GM19240 (cell line): ENCODE results near the gene HYDIN.
"Not testable (repeated sequence)": the region's sequence is repeated elsewhere in the genome, so short reads cannot be mapped to it uniquely, and the experiment has no call there.

Source experiments
- DNase-seq: peaks from one replicate; pipeline ENCODE4 v3.0.0; 2011; ENCODE audit warnings: low spot score; ENCODE audit not compliant: insufficient read length

The HYDIN gene

DNA sequence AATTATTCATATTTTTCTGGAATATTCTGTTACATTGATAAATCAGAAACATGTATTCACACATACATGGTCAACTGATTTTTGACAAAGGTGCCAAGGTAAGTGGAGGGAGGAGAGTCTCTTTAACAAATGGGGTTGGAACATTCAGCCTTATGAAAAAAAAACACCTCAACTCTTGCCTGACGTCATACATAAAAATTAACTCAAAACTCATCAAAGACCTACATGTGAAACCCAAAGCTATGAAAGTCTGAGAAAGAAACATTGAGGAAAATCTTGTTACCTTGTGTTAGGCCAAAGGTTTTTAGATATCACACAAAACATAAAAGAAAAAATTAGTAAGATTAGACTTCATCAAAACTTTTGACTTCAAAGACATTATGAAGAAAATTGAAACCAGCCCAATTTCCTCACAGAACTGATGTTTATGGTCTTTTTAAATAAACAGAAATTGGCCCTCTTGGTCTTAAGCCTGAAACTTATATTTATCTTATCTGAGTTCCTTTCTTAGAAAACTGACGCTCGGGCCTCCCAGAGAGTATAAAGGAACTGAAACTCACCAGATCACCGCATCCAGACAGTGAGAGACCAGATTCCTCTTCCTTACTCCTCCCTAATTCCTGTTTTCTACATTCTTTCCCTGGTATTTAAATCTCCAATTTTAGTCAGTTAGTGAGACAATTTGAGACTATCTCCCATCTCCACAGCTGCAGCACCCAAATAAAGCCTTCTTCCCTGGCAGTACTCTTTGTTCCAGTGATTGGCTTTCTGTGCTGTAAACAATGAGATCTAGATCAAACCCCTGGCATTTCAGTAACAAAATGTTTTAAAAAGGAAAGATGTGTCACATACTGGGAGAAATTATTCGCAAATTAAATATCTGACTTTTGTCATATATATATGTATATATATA lies 4.0 kb downstream of the HYDIN start:
- DNase-seq, result no peak

DNA sequence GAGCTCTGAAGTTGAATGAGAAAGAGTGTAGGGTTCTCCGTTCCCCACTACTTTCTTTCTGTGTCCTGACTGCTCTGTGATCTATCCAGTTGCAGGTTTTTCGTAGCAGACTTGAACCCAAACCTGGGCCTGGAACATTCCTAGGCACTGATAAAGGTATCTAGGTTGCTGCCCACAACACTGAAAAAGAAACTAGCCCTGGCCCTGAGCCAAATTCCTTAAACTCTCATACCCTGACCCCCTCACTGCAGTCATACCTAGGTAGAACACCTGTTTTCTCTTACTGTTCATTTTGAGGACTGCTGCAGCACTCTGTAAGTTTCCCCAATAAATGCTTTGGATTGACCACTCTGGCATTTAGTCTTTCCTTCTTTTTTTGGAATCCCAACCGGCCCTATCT lies 5.4 kb downstream of the HYDIN start:
- DNase-seq, result no peak

DNA sequence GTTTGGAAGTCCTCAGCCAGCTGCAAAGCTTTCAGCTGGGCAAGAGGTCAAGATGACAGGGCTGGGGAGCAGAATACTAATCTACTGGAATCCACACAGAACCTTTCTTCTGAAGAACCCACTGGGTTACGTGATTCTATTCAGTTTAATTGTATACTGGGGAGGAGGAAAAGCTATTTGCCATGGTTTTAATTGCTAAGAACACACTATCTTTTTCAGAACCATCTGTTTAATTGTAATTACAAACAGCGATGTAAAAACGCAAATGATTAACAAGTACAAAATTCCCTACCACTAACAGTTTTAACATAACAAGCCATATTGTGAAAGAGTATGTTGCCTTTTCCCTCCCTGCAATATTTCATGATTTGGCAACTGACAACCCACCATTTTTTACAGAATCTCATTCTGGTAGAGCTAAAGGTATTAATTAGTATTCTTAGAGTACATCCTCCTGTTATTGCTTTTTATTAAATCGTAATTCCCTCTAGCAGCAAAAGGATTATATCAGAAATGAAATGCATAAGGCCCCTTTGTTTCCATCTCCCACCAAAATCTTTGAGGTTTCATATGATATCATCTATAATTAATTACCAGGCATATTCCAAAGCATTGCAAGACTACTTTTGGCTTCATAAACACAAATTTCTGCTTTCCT lies 12.1 kb downstream of the HYDIN start:
- no peak for DNase-seq

DNA sequence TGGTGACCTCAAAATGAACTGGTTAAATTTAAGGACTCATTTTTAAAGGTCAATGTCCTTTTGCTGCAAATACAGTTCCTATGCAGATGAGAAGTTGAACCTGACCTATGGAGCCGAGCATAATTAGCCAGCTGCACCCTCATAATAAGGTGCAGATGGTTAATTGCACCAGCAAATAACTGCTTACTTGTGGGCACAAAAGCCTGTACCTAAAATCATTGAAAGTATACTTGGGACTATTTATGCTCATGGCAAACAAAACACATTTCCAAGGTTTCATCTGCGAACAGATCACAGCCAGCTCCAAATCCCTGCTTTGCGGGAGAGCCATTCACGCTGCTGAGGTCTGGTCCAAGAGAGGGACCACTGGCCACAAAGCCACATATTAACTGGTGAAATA lies 13.0 kb downstream of the HYDIN start:
- no peak for DNase-seq

DNA sequence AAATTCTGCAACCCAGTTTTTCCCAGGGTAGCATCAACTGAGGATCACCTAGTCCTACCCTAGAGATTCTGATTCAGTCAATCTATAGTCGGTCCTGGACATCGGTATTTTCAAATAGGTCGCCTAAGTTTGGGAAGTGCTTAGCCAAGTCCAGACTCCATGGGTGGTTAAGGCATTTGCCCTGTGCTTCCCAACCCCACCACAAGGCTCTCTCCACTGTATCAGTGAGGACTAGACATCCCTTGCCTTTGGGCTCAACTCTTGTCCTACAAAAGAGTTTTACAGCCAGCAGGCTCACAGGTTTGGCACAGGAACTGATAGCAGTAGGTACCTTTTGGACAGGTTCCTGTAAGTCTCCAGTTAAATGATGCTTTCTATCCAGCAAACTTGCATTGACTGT lies 13.8 kb downstream of the HYDIN start:
- no peak for DNase-seq

- no peak for DNase-seq
Measured at GRCh38 chr16:71214746-71215381, 15.7 kb downstream of the HYDIN start.

DNA sequence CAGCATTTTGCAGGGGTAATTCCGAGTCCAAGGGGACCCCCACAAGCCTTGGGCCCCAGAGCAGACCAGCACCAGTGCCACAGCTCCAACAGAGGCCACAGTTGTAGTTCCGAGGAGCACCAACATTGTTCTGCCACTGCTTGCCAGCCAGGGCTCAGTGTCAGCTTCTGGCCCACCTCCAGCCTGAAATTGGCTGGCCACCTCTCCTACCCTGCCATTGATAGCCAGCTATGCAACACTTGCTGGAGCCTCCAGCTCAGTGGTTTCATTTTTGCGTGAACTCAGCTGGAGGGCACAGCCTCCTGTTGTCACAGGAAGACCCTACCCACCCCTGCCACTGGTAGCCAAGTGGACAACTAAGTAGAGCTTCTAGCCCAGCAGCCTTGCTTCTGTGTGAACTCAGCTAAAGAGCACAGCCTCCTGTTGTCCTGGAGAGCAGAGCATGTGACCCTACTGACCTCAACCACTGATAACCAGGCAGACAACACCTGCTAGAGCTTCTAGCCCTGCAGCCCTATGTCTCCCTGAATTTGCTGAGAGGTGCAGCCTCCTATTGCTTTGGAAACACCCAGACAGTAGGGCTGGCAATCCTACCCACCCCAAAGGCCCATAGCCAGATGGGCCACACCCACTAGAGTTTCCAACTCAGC lies 24.9 kb downstream of the HYDIN start:
- DNase-seq, result no peak

GRCh38 chr16:71203631-71204030 lies 26.9 kb downstream of the HYDIN start:
- DNase-seq, result no peak

GRCh38 chr16:71201556-71201955 lies 29.0 kb downstream of the HYDIN start:
- no peak for DNase-seq

- no peak for DNase-seq
Measured at GRCh38 chr16:71201054-71201453, 29.5 kb downstream of the HYDIN start.

DNA sequence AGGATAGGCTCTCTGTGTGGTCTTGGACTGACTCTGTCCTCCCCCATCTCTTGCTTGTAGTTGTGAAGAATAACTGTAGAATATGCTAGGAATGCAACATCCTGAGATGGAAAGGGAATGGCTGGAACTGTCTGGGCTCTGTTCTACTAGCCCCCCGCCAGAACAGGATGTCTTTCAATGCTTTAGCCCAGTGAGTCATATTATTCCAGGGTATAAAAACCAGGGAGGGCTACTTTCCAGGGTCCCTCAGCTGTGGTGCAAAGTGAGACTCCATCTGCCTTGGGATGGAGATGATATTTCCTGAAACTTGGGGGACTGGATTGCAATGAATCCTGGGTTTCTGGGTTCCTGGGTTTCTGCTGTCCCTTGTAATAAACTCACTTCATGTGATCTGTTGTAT lies 32.1 kb downstream of the HYDIN start:
- no peak for DNase-seq

DNA sequence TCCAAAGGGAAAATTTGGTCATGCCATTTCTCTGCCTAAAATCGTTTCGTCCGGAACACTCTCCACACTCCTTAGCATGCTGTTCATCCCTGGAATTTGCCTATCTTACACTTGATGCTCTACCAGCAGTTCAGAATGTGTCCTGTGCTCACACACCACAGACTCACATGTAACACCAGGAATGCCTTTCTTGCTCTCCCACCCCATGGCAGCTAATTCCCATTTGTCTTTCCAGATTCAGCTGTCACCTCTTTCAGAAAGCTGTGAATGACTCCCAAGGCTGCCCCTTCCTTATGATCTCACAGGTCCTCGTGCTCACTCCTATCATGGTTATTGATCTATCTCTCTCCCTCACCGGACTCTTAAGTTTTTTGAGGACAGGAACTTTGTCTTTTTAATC lies 38.1 kb downstream of the HYDIN start:
- DNase-seq, result no peak

- no peak for DNase-seq
Measured at GRCh38 chr16:71188956-71189712, 41.4 kb downstream of the HYDIN start.

GRCh38 chr16:71185347-71185746 lies 45.2 kb downstream of the HYDIN start:
- DNase-seq, result no peak

GRCh38 chr16:71179569-71179968 lies 51.0 kb downstream of the HYDIN start:
- DNase-seq, result no peak

DNA sequence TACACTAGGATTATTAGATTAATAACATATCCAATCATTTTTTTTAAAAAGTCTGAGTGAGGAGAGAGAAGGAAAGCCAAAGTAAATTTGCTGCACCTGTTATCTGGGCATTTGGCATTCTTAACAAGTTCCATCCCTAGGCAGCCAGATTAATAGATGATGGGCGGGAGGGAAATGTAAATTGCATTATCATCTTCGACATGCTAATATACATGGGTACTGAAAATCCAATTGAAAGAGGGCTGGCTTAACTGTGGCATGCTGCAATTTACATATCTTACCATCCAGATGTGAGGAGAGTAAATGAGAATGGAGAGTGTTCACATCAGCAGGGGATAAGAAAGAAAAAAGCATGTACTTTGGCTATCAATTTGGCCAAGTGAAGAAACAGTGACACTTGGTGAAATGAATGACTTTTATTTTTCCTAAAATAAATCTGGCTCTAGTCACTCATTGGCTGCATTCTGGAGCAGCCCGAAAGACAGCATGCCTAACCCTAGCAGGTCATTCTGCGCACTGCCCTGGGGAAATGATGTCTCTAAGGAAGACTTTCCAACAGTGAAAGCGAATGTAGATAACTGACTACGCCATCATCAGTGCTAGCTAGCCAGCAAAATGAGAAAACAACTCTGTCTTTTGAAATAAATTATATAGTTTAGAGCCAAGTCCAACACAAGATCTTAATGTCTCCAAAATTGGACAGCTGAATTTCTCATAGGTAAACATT lies 57.9 kb downstream of the HYDIN start:
- no peak for DNase-seq

DNA sequence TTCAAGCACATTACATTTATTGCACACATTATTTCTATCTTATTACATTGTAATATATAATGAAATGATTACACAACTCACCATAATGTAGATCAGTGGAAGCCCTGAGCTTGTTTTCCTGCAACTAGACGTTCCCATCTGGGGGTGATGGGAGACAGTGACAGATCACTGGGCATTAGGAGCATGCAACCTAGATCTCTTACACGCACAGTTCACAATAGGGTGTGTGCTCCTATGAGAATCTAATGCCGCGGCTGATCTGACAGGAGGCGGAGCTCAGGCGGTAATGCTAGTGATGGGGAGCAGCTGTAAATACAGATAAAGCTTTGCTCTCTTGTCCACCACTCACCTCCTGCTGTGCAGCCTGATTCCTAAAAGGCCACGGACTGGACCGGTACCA lies 69.5 kb downstream of the HYDIN start:
- not testable (repeated sequence) for DNase-seq

DNA sequence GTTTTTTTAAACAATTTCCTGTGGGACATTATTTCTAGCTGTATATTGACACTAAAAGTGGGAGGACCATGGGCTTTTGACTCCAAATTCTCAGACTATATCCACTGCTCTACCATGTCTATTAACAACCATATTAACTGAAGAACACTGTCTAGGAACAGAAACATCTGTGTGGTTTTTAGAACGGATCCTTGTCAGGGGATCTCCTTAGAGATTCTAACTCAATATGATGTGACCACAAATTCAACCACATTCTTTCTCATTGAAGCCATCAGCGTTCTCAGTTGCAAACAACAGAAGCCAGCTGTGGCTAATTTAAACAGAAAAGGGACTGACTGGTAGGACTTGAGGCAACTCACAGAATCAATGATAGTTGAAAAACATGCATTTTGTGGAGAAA lies 73.2 kb downstream of the HYDIN start:
- DNase-seq, result not testable (repeated sequence)

DNA sequence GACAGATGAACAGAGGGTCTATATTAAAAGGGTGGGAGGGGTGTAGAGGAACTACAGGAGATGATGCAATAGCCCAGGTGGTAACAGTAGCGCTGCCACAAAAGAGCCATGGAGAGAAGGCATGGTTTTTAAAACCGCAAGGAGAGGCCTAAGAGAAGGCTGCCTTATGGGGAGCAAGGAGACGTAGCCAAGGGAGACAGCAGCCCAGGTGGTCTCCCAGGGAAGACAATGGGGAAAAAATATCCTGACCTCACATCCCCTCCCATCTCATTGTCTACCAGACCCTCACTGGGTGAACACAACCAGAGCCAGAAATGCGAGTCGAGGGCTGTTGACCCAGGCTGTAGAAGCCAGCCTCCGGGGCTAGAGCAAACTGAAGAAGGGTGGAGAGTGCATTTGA lies 77.2 kb downstream of the HYDIN start:
- DNase-seq, result not testable (repeated sequence)

GRCh38 chr16:71151654-71152053 lies 78.9 kb downstream of the HYDIN start:
- not testable (repeated sequence) for DNase-seq
